ENCODE measurements around the gene MEGF11.

DNA sequence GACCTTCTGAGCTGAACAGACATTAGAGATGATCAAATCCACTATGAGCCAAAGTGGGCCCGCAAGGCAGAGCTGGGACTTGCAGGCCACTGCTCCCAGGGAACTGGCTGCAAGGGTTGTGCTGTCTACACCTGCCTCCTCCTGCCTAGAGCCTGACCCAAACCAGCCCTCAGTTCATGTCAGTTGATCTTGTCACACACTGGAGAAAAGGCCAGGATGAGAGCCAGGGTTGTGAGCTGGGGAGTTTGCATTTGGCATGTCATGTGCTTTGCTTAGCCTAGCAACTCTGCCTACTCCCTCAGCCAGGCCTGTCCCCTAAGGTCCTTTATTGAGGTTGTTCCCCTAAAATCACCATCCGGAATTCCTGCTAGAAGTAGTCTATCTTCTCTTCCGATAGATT, 316.5 kb downstream of the MEGF11 start:
- TF ChIP-seq L3MBTL2 (conservative IDR thresholded peaks at IDR 0.05), result no peak
- no peak for TF ChIP-seq CTBP1 (IDR thresholded peaks at IDR 0.05; ENCODE audit: borderline replicate concordance)
- no peak for TF ChIP-seq NFRKB (IDR thresholded peaks at IDR 0.05)
- TF ChIP-seq HDGF (IDR thresholded peaks at IDR 0.05; ENCODE audit: borderline replicate concordance), result no peak
- TF ChIP-seq ELF4 (IDR thresholded peaks at IDR 0.05), result no peak
- TF ChIP-seq BHLHE40 (IDR thresholded peaks at IDR 0.05; ENCODE audit: borderline replicate concordance), result no peak
- TF ChIP-seq SP1 (IDR thresholded peaks at IDR 0.05), result no peak
- TF ChIP-seq TARDBP (IDR thresholded peaks at IDR 0.05), result no peak
- TF ChIP-seq LEF1 (IDR thresholded peaks at IDR 0.05; ENCODE audit: borderline replicate concordance), result no peak
- TF ChIP-seq PKNOX1 (IDR thresholded peaks at IDR 0.05), result no peak
